ENCODE data around the gene ELOVL6.
"Not testable (repeated sequence)": the region's sequence is repeated elsewhere in the genome, so short reads cannot be mapped to it uniquely, and the experiment has no call there.

The ELOVL6 gene

GRCh38 chr4:110064934-110065333 lies 133.5 kb downstream of the ELOVL6 start:
- DNase-seq, result no peak

DNA sequence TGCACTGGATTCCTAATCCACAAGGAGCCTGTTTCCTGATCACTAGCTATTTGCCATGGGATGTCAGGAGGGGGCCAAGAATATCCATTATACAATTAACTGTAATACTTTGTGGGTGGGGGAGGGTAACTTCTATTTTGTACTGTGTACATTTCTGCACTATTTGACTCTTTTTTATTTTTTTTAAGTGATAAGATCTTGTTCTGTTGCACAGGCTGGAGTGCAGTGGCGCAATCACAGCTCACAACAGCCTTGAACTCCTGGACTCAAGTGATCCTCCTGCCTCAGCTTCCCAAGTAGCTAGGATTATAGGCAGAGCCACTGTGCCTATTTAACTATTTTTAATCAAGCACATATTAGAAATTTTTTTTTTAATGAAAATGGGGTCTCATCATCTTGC lies 134.1 kb downstream of the ELOVL6 start:
- DNase-seq, result no peak

DNA sequence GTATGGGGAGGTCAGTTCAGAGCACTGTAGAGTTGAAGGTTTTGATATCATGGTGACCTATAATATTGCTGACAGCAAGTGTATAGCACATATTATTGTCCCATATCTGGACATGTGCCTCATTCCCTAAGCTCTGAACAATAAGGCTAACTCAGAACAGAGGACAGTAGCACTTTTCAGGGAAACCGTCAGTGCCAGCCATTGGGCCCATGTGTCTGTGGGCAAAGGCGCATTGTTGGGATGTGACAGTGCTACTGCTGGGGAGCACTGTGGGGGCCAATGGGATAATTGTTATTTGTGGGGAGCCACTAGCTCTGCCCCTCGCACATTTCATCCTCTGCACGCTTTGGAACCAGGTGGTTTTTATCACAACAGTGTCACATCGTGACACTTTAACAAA lies 136.2 kb downstream of the ELOVL6 start:
- DNase-seq, result no peak

DNA sequence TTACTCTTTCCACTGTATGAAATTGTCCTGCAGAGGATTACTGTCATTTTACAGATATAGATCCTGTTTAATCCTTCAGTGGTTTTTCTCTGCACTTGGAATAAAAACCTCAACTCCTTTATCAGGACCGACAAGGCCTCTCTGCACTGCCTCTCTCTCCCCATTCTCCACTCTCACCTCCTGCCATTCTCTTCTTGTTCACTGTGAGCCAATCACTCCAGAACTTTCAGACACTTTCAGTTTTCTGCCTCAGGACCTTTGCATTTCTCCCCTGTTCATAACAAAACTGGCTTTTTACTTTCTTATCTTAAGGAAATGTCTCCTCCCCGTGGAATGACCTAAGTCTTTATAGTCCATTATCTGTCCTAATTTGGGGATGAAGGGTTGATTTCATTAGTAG lies 137.3 kb downstream of the ELOVL6 start:
- no peak for DNase-seq

- DNase-seq, result no peak
These were observed 138.7 kb downstream of the ELOVL6 start for GRCh38 chr4:110059556-110060191.

DNA sequence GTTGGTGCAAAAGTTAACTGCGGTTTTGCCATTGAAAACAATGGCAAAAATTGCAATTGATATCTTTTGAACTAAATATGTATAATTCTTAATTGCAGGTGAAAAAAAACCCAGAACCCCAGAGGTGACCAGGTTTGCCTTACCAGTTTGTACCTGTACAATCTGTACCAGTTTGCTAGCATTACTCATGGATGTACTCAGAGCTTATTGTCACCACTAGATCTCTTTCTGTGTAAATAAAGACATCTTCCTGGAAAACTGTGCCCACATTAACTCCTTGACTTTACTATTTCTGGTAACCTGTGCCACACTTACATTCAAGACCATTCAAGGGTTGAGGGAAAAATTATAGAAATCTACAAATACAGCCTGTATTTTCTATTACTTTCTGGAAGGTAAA lies 139.7 kb downstream of the ELOVL6 start:
- no peak for DNase-seq

- DNase-seq, result no peak
These were observed 143.2 kb downstream of the ELOVL6 start for GRCh38 chr4:110055158-110055768.

- peak; percentile 10 for DNase-seq
These were observed 148.2 kb downstream of the ELOVL6 start for GRCh38 chr4:110049951-110050925.

GRCh38 chr4:110046588-110047049 lies 151.8 kb downstream of the ELOVL6 start:
- no peak for DNase-seq

DNA sequence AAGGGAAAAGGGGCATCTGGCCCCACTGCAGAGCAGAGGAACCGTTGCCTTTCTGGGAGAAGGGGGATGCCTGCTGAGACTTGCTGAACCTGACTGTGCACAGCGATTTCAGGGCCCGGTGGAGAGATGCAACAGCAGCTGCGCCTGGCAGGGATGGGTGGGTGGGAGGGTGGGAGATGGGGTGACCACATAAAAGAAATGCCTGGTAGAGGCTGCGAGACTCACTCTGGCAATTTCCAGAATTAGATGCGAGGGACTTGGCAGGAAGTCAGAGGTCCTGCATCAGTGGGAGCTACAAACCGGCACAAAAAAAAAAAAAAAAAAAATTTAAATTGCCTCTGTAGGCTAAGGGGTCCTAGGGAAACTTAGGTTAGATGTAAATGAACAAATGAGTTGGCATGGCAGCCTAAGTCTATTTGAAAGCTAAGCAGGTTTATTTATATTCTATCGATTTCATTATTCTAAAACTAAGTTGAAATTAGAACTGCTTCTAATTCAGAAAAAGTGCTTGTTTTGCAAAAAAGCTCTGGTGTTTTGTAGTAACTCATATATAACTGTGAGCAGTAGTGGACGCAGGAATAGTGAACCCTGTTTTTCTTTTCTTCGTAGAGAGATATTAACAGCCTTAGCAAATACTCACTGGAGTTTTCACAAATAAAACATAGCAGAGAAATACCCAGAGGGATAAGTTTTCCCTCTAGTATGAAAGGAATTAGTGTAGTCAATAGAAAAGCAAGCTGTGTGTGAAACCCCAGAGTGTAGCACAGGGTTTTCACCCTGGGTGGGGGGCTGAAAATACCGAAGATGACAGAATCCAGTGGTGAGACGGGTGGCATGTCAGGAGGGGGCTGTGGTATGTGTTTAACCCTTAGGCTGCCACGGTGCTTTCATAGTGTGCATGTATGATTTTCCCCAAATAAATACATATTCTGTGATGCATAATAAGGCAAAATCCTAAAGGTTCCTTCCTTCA lies 155.6 kb downstream of the ELOVL6 start:
- DNase-seq, result no peak

GRCh38 chr4:110041735-110042134 lies 156.7 kb downstream of the ELOVL6 start:
- no peak for DNase-seq

DNA sequence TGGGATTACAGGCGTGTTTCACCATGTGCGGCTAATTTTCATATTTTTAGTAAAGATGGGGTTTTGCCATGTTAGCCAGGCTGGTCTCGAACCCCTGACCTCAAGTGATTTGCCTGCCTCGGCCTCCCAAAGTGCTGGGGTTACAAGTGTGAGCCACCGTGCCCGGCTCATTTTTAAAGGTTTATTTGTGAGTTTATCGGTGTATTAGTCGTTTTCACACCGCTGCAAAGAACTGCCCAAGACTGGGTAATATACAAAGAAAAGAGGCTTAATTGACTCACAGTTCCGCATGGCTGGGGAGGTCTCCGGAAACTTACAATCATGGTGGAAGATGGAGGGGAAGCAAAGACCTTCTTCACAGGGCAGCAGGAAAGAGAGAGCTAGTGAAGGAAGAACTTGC lies 159.3 kb downstream of the ELOVL6 start:
- DNase-seq, result not testable (repeated sequence)

DNA sequence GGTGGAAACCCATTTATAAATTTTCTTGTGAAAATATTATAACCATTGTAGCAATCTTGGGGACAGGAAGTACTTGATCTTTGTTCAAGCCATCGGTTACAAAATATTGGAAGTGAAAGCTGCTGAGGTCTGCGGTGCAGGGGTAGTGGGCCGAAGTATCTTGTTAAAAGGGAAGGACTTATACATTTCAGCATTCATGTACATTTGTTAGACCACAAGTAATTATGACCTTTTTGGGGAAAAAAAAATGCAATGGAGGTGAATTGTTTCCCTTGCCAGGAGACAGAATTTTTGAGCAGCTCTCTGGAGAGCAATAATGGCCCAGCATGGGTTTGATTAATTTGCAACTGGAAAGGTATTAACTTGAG lies 164.4 kb downstream of the ELOVL6 start:
- DNase-seq, result no peak

GRCh38 chr4:110033355-110034025 lies 164.9 kb downstream of the ELOVL6 start:
- no peak for DNase-seq

DNA sequence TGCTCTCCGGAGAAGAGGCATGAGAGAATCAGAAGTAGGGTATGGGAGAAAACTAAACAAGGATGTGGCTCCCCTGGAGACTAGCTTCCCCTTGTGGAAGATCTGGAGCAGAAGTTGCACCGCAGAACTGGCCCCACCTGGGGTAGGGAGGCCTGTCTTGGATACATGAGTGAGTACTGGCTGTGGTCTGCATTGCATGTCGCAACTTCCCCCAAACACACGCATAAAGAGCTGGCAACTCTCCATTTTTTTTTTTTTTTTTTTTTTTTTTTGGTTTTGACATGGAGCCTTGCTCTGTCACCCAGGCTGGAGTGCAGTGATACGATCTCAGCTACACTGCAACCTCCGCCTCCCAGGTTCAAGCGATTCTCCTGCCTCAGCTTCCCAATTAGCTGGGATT lies 165.8 kb downstream of the ELOVL6 start:
- DNase-seq, result no peak

DNA sequence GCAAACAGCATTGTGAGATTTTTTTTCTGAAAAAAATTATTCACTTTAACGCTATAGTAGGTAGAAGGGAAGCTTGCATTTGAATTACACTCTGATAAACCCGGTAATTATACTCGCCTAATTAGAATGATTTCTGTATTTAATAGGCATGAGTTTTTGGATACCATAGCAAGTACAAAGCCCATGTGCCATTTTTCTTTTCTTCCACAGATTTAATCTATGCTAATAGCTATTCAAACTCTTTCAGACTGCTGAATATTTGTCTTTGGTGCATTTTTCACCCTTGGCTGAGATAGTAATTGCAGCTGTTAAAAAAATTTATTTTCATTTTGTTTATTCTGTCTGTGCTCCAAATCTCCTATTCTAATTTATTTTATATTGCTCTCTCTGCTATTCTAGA lies 172.7 kb downstream of the ELOVL6 start:
- DNase-seq, result no peak

DNA sequence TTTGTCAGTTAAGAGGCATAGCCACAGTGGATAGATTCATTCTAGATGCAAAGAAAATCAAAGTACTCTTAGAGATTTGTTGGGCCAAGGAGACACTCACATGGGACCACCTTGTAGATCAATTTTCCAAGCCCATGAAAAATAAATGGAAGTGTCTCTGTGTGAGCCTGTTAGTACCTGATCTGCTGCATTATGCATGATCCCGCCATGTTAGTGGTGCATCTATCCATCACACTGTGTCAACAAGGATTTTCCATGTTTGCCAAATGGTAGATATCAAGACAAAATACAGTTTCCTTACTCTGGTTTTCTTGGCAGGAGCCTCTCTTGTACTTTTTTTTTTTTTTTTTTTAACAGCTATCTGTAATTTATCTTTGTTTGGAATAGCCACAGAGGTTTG lies 173.4 kb downstream of the ELOVL6 start:
- DNase-seq, result no peak

GRCh38 chr4:110022457-110022856 lies 176.0 kb downstream of the ELOVL6 start:
- DNase-seq, result no peak

DNA sequence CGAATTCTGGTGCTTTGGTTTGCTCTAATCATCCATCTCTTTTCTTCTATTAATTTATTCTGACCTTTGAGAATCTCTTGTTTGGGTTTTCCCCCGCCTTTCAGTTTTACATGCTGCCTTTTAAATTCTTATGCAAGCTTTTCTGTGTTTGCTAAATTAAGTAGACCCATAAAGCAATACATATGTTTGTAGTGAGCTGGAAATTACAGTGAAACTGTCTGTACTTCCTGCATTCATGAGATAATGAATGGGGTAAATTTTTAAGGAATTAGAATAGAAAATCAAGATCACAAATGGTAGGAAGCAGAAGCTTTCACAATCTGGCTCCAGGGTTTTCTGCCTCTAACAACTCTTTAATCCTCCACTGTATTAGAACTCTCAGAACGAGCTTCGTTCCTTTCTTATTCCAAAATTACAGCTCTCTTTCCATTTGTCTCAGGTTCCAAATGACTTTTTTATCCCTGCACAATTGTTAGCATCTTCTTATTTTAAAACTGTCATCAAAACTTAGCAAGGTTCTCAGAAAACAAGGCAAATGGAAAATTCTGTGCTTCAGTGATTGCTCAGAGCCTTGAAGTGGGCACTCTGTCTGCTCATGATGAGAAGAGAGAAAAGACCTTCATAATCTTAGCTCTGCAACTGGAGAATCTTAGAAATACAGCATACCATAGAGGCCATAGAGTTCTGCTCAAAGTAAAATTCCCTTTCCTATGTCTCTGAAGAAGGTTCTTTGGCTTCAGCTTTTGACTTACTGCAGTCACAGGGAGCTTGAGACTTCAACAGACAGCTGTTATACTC lies 177.6 kb downstream of the ELOVL6 start:
- DNase-seq, result no peak

- no peak for DNase-seq
These were observed 178.3 kb downstream of the ELOVL6 start for GRCh38 chr4:110020139-110020538.

DNA sequence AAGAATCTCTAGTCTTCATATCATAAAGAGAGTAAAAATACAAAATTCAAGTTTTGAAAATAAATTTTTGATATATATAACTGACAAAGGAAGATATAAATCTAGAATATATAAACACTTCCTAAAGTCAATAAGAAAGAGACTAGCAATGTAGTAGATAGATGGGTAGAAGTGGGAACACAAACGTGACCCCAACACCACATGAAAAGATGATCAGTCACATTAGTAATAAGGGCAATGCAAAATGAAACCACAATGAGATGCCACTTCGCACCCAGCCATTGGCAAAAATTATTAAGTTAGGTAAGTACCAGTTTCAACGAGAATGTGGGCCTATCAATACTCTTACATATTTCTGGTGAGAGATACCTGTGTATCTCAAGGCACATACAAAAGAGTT lies 179.3 kb downstream of the ELOVL6 start:
- DNase-seq, result no peak

Data from NCI-H510A treated with DMSO at 0.1 percent for 48 hours (cell line).